Measurements from ENCODE around the gene GIPC2.

The GIPC2 gene

GRCh38 chr1:78155121-78155520 is 109.4 kb downstream of the GIPC2 start:
- Histone ChIP-seq H3K9me3 (ENCODE audit: control insufficient read depth, low read length) (no peaks in the 10 kb centered on the region), H3K4me3 (ENCODE audit: low read length) (no peak overlapping the region), H3K27me3 (replicated peaks; ENCODE audit: control insufficient read depth, insufficient read depth, low read length) (no peaks in the 10 kb centered on the region), H3K36me3 (ENCODE audit: control insufficient read depth, insufficient read depth, low read length, severe bottlenecking) (no peaks in the 10 kb centered on the region), H3K4me1 (ENCODE audit: control insufficient read depth, insufficient read depth, low read length) (peaks cover 21% of the 10 kb centered on the region), H3K9ac (ENCODE audit: low read length) (no peak overlapping the region)
- no peak for DNase-seq (ENCODE audit: low read depth)

- DNase-seq (ENCODE audit: low read depth): peak; percentile 95
- H3K4me1 ChIP-seq (ENCODE audit: control insufficient read depth, insufficient read depth, low read length): peaks cover 21% of the 10 kb centered on the region
- H3K36me3 ChIP-seq (ENCODE audit: control insufficient read depth, insufficient read depth, low read length, severe bottlenecking): no peaks in the 10 kb centered on the region
- no peaks in the 10 kb centered on the region for H3K27me3 ChIP-seq (replicated peaks; ENCODE audit: control insufficient read depth, insufficient read depth, low read length)
- peak overlapping the region; percentile 51 for H3K9ac ChIP-seq (ENCODE audit: low read length)
- no peak overlapping the region for H3K4me3 ChIP-seq (ENCODE audit: low read length)
- H3K9me3 ChIP-seq (ENCODE audit: control insufficient read depth, low read length): no peaks in the 10 kb centered on the region
Measured at GRCh38 chr1:78156805-78157521, 111.2 kb downstream of the GIPC2 start.

- DNase-seq (ENCODE audit: low read depth): no peak
- no peaks in the 10 kb centered on the region for H3K9me3 ChIP-seq (ENCODE audit: control insufficient read depth, low read length)
- no peak overlapping the region for H3K9ac ChIP-seq (ENCODE audit: low read length)
- H3K4me1 ChIP-seq (ENCODE audit: control insufficient read depth, insufficient read depth, low read length): peaks cover 10% of the 10 kb centered on the region
- H3K36me3 ChIP-seq (ENCODE audit: control insufficient read depth, insufficient read depth, low read length, severe bottlenecking): no peaks in the 10 kb centered on the region
- H3K4me3 ChIP-seq (ENCODE audit: low read length): no peak overlapping the region
- no peaks in the 10 kb centered on the region for H3K27me3 ChIP-seq (replicated peaks; ENCODE audit: control insufficient read depth, insufficient read depth, low read length)
Measured at GRCh38 chr1:78165816-78166215, 120.0 kb downstream of the GIPC2 start.

DNA sequence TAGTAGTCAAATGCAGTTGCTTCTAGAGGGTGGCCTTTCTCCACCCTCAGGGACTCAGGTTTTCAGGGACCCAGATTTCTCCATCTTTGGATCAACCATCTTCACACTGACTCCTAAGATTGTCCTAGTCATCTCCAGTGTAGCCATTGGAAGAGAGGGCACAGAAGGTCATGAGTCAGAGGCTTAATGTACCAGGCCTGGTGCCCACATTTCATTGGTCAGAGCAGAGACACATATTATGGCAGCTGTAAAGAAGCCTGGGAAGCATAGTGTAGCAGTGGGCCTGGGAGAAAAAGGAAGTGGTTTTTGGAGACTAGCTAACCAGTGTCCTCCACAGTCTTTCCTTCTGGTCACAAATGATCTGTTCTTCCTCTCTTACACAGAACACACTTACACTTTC is 122.5 kb downstream of the GIPC2 start:
- Histone ChIP-seq H3K27me3 (replicated peaks; ENCODE audit: control insufficient read depth, insufficient read depth, low read length) (no peaks in the 10 kb centered on the region), H3K4me3 (ENCODE audit: low read length) (no peak overlapping the region), H3K9me3 (ENCODE audit: control insufficient read depth, low read length) (no peaks in the 10 kb centered on the region), H3K36me3 (ENCODE audit: control insufficient read depth, insufficient read depth, low read length, severe bottlenecking) (no peaks in the 10 kb centered on the region), H3K9ac (ENCODE audit: low read length) (no peak overlapping the region), H3K4me1 (ENCODE audit: control insufficient read depth, insufficient read depth, low read length) (peaks cover 21% of the 10 kb centered on the region)
- no peak for DNase-seq (ENCODE audit: low read depth)

GRCh38 chr1:78170859-78171258 is 125.1 kb downstream of the GIPC2 start:
- H3K36me3 ChIP-seq (ENCODE audit: control insufficient read depth, insufficient read depth, low read length, severe bottlenecking): no peaks in the 10 kb centered on the region
- no peaks in the 10 kb centered on the region for H3K27me3 ChIP-seq (replicated peaks; ENCODE audit: control insufficient read depth, insufficient read depth, low read length)
- DNase-seq (ENCODE audit: low read depth): peak; percentile 61
- H3K4me1 ChIP-seq (ENCODE audit: control insufficient read depth, insufficient read depth, low read length): peaks cover 21% of the 10 kb centered on the region
- no peaks in the 10 kb centered on the region for H3K9me3 ChIP-seq (ENCODE audit: control insufficient read depth, low read length)
- H3K4me3 ChIP-seq (ENCODE audit: low read length): no peak overlapping the region
- H3K9ac ChIP-seq (ENCODE audit: low read length): no peak overlapping the region

GRCh38 chr1:78171736-78172590 is 126.2 kb downstream of the GIPC2 start:
- Histone ChIP-seq H3K9me3 (ENCODE audit: control insufficient read depth, low read length) (no peaks in the 10 kb centered on the region), H3K36me3 (ENCODE audit: control insufficient read depth, insufficient read depth, low read length, severe bottlenecking) (no peaks in the 10 kb centered on the region), H3K27me3 (replicated peaks; ENCODE audit: control insufficient read depth, insufficient read depth, low read length) (no peaks in the 10 kb centered on the region), H3K9ac (ENCODE audit: low read length) (no peak overlapping the region), H3K4me1 (ENCODE audit: control insufficient read depth, insufficient read depth, low read length) (peaks cover 31% of the 10 kb centered on the region), H3K4me3 (ENCODE audit: low read length) (peak overlapping the region; percentile 6)
- peak; percentile 19 for DNase-seq (ENCODE audit: low read depth)

GRCh38 chr1:78176448-78176847 is 130.7 kb downstream of the GIPC2 start:
- no peaks in the 10 kb centered on the region for H3K36me3 ChIP-seq (ENCODE audit: control insufficient read depth, insufficient read depth, low read length, severe bottlenecking)
- peaks cover 22% of the 10 kb centered on the region for H3K4me1 ChIP-seq (ENCODE audit: control insufficient read depth, insufficient read depth, low read length)
- no peak overlapping the region for H3K9ac ChIP-seq (ENCODE audit: low read length)
- no peaks in the 10 kb centered on the region for H3K9me3 ChIP-seq (ENCODE audit: control insufficient read depth, low read length)
- DNase-seq (ENCODE audit: low read depth): peak; percentile 55
- no peaks in the 10 kb centered on the region for H3K27me3 ChIP-seq (replicated peaks; ENCODE audit: control insufficient read depth, insufficient read depth, low read length)
- H3K4me3 ChIP-seq (ENCODE audit: low read length): no peak overlapping the region

GRCh38 chr1:78177708-78178270 is 132.0 kb downstream of the GIPC2 start:
- no peak for DNase-seq (ENCODE audit: low read depth)
- H3K9ac ChIP-seq (ENCODE audit: low read length): no peak overlapping the region

DNA sequence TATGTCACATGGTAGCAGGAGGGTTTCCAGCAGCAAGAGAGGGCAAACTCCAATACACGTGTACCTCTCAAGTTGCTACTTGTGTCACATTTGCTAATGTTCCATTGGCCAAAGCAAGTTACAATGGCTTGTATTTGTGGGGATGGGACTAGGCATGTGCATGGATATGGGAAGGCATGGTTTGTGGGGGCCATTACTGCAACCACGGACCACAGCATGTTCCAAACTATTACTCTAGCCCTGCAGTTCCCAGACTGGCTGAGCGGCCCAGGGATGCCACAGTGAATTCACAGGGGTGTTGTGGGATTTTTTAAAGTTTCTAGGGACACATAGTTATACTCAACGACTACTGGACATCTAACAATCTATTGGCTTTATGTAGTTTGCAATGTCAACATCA is 133.1 kb downstream of the GIPC2 start:
- H3K27me3 ChIP-seq (replicated peaks; ENCODE audit: control insufficient read depth, insufficient read depth, low read length): no peaks in the 10 kb centered on the region
- no peaks in the 10 kb centered on the region for H3K9me3 ChIP-seq (ENCODE audit: control insufficient read depth, low read length)
- DNase-seq (ENCODE audit: low read depth): no peak
- H3K4me1 ChIP-seq (ENCODE audit: control insufficient read depth, insufficient read depth, low read length): peaks cover 10% of the 10 kb centered on the region
- H3K9ac ChIP-seq (ENCODE audit: low read length): no peak overlapping the region
- no peaks in the 10 kb centered on the region for H3K36me3 ChIP-seq (ENCODE audit: control insufficient read depth, insufficient read depth, low read length, severe bottlenecking)
- no peak overlapping the region for H3K4me3 ChIP-seq (ENCODE audit: low read length)

More at GRCh38 chr1:78177708-78178270, 132.0 kb downstream of the GIPC2 start:
- H3K4me3 ChIP-seq (ENCODE audit: low read length): no peak overlapping the region
- H3K9me3 ChIP-seq (ENCODE audit: control insufficient read depth, low read length): no peaks in the 10 kb centered on the region
- no peaks in the 10 kb centered on the region for H3K27me3 ChIP-seq (replicated peaks; ENCODE audit: control insufficient read depth, insufficient read depth, low read length)
- no peaks in the 10 kb centered on the region for H3K36me3 ChIP-seq (ENCODE audit: control insufficient read depth, insufficient read depth, low read length, severe bottlenecking)
- peaks cover 10% of the 10 kb centered on the region for H3K4me1 ChIP-seq (ENCODE audit: control insufficient read depth, insufficient read depth, low read length)

GRCh38 chr1:78184460-78185072 is 138.8 kb downstream of the GIPC2 start:
- no peak for DNase-seq (ENCODE audit: low read depth)
- Histone ChIP-seq H3K9ac (ENCODE audit: low read length) (no peak overlapping the region), H3K36me3 (ENCODE audit: control insufficient read depth, insufficient read depth, low read length, severe bottlenecking) (no peaks in the 10 kb centered on the region), H3K4me1 (ENCODE audit: control insufficient read depth, insufficient read depth, low read length) (no peaks in the 10 kb centered on the region), H3K9me3 (ENCODE audit: control insufficient read depth, low read length) (no peaks in the 10 kb centered on the region), H3K27me3 (replicated peaks; ENCODE audit: control insufficient read depth, insufficient read depth, low read length) (no peaks in the 10 kb centered on the region), H3K4me3 (ENCODE audit: low read length) (no peak overlapping the region)

All from adipocyte (in vitro differentiated cells).